Esophagus muscularis mucosa (tissue), 4 donors: ENCODE results near the gene GRK2.

ENCODE experiments used
- EP300 ChIP-seq: sonication (generic); formaldehyde crosslinking; IDR thresholded peaks from one replicate; pipeline ENCODE4 v1.6.1; 2017; ENCODE audit warnings: antibody characterized with exemption
- POLR2A ChIP-seq: fragments of 450-650 bp; IDR thresholded peaks from one replicate; pipeline ENCODE4 v1.6.1; 2017; ENCODE audit warnings: antibody characterized with exemption, moderate library complexity, mild to moderate bottlenecking, low read depth
- TF ChIP-seq, protein P1 (sequence below), 3 experiments: fragments of 200-600 bp in 2 of 3; fragments of 450-650 bp in 1 of 3; sonication (generic) in 2 of 3; IDR thresholded peaks; one replicate each; pipeline ENCODE4 v1.5.1; 2017 to 2019; ENCODE audit warnings: antibody characterized with exemption in 3 of 3, mild to moderate bottlenecking in 2 of 3, moderate library complexity in 1 of 3

DNA sequence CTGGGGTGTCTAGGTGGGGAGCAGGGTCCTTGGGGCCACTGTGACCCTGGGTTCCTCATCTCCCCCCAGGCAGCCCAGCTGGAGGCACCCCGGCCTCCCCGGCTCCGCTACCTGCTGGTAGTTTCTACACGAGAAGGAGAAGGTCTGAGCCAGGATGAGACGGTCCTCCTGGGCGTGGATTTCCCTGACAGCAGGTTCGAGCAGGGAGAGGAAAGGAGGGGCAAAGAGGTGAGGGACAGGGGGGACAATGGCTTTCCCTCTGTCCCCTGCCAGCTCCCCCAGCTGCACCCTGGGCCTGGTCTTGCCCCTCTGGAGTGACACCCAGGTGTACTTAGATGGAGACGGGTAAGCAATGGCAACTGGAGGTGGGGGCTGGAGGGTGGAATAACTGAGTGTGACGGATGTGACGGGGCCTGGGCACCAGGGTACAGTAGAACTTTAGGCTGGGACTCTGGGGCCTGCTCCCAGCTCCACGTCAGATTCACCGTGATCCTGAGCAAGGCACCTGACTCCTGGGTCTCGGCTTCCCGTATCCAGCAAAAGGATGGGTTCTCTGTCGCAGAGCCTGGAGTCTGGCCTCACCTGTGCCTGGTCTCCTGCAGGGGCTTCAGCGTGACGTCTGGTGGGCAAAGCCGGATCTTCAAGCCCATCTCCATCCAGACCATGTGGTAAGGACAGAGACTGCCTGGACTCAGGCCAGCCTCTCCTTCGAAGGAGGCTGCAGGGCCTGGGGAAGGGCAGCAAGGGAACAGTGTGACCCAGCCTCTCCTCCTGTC, 40.7 kb downstream of the GRK2 start:
- TF ChIP-seq POLR2A (no peak), EP300 (no peak)
- TF ChIP-seq, protein P1, sequence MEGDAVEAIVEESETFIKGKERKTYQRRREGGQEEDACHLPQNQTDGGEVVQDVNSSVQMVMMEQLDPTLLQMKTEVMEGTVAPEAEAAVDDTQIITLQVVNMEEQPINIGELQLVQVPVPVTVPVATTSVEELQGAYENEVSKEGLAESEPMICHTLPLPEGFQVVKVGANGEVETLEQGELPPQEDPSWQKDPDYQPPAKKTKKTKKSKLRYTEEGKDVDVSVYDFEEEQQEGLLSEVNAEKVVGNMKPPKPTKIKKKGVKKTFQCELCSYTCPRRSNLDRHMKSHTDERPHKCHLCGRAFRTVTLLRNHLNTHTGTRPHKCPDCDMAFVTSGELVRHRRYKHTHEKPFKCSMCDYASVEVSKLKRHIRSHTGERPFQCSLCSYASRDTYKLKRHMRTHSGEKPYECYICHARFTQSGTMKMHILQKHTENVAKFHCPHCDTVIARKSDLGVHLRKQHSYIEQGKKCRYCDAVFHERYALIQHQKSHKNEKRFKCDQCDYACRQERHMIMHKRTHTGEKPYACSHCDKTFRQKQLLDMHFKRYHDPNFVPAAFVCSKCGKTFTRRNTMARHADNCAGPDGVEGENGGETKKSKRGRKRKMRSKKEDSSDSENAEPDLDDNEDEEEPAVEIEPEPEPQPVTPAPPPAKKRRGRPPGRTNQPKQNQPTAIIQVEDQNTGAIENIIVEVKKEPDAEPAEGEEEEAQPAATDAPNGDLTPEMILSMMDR (IDR thresholded peaks at IDR 0.05), result no peak
